GM12801 (cell line): ENCODE results near the gene KLHL22.

Source experiments
- TF ChIP-seq, protein P1 (sequence below): IDR thresholded peaks from one replicate; pipeline ENCODE4 v1.5.1; 2011; ENCODE audit warnings: control low read depth; ENCODE audit not compliant: insufficient read length; ENCODE audit errors: extremely low read depth

KLHL22 gene

DNA sequence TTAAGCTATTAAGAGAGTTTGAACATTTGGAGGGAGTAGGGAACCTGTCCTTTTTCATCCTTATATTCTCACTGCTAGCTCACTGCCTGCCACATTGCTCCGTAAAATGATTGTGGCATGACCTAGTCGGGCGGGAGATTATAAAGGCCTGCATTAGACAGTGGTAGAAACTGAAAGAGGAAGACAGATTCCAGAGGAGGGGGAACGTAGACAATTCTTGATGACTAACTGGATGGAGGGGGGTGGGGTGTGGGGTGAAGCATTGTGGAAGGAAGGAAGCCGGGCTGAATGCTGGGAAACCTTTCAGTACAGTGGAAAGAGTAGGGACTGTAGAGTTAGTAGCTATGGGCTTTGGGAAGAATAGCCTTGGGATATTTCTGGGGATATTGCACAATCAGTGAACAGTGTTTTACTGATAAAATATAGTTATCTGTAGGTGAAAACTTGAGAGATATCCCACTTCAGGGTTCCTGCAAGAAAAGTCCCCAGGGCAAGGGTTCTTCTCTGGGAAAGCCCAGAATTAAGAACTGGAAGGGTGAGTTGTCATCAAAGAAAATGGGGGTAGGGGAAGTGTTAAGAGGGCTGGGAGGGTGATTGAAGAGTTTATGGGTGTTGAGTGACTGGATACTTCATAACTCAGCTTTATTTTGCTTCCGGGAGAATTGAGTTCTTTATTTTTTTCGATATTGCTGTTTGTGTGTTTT, 13.9 kb upstream of the KLHL22 start:
- TF ChIP-seq, protein P1, sequence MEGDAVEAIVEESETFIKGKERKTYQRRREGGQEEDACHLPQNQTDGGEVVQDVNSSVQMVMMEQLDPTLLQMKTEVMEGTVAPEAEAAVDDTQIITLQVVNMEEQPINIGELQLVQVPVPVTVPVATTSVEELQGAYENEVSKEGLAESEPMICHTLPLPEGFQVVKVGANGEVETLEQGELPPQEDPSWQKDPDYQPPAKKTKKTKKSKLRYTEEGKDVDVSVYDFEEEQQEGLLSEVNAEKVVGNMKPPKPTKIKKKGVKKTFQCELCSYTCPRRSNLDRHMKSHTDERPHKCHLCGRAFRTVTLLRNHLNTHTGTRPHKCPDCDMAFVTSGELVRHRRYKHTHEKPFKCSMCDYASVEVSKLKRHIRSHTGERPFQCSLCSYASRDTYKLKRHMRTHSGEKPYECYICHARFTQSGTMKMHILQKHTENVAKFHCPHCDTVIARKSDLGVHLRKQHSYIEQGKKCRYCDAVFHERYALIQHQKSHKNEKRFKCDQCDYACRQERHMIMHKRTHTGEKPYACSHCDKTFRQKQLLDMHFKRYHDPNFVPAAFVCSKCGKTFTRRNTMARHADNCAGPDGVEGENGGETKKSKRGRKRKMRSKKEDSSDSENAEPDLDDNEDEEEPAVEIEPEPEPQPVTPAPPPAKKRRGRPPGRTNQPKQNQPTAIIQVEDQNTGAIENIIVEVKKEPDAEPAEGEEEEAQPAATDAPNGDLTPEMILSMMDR = no peak

DNA sequence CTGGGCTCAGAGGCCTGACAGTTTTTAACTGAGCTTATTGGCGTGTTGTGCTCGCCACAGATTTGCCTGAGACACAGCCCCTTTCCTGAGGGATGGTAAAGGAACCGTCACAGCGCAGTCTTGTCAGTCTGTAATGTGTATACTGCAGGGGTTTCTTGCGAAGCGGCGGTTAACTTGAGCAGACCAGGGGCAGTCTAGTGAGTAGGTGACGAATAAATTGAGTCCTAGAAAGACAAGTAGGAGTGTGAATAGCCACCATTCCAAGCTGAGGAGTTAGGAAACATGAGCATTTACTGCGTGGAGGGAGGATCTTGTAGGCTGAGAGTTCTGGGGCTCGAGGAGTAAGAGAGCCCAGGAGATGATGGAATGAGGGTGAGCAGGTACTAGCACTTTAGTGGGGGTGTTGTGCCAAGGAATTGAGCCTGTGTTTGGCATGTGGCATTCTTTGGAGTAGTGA, 13.2 kb upstream of the KLHL22 start:
- TF ChIP-seq, protein P1 = no peak

GRCh38 chr22:20507253-20508066, 11.9 kb upstream of the KLHL22 start, which contains the start of gene MED15:
Gene MED15, plus strand, starts transcription at chr22:20507610. Its CDS starts 69 bp downstream, at chr22:20507679.
- TF ChIP-seq, protein P1 = no peak

GRCh38 chr22:20506543-20507252, 11.1 kb upstream of the KLHL22 start:
- TF ChIP-seq, protein P1 = no peak

DNA sequence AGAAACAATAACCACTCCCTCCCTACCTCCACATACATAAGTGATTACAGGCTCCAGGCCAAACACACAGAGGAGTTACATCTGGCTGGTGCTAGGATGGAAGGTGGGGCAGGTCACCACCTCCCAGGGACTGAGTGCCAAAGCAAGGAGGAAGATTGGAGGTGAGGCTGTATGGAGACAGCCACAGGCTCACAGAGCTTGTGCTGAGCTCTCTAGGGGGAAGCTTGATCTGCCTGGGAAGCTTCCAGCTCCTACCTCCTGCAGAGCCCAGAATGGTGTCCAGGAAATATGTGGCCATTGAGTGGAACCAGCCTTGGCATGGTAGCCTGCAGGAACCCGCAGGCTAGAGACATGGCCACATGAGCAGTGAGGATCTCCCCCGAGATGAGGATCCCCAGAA, 8.2 kb upstream of the KLHL22 start:
- TF ChIP-seq, protein P1 = no peak

GRCh38 chr22:20499769-20500168, 4.2 kb upstream of the KLHL22 start:
- TF ChIP-seq, protein P1 = no peak

- TF ChIP-seq, protein P1 = no peak
These were observed 3.3 kb upstream of the KLHL22 start for GRCh38 chr22:20498913-20499312.
